Measurements from ENCODE around the gene SURF2. TPM values are rescaled to one million over a fixed set of nuclear protein-coding genes. Genes with fewer than 3 reads are reported as not detected.
A peak's percentile ranks its signal among the peaks of the same experiment; 100 is the strongest.

The SURF2 gene
- total and polyA plus RNA-seq, 9 of the 15 experiments (the other 6 are each of a cell fraction or from before 2014, with no cell fraction given): 5.5 to 82.5 (median 21.3) TPM

- TF ChIP-seq CEBPG (CRISPR knock-in tag; IDR thresholded peaks at IDR 0.05) (peak; percentile 37; the same call in 1 of the 2 replicates), CEBPG (tag; conservative IDR thresholded peaks at IDR 0.05 in 1 of 2, IDR thresholded peaks at IDR 0.05 in 1 of 2) (no peak), ELF2 (CRISPR knock-in tag; IDR thresholded peaks at IDR 0.05) (no peak), ZBTB49 (CRISPR knock-in tag; IDR thresholded peaks at IDR 0.05; ENCODE audit: borderline replicate concordance) (no peak), ZBTB8A (IDR thresholded peaks at IDR 0.05; ENCODE audit: partially characterized antibody) (no peak), ATF4 (CRISPR knock-in tag; IDR thresholded peaks at IDR 0.05) (0 out of 2 replicates have a peak, but pooled peaks have one; percentile 28), TBL1XR1 (IDR thresholded peaks at IDR 0.05; ENCODE audit: low read length in 2 of 2) (no peak), ELF4 (CRISPR knock-in tag; IDR thresholded peaks at IDR 0.05) (0 out of 2 replicates have a peak, but pooled peaks have one; percentile 63), ZNF3 (CRISPR knock-in tag; IDR thresholded peaks at IDR 0.05) (no peak), DNMT1 (IDR thresholded peaks at IDR 0.05) (no peak), POU5F1 (IDR thresholded peaks at IDR 0.05; ENCODE audit: borderline replicate concordance, low read depth, low read length, partially characterized antibody) (no peak), NFIX (CRISPR knock-in tag; IDR thresholded peaks at IDR 0.05; ENCODE audit: low read depth) (no peak), ZNF121 (CRISPR knock-in tag; conservative IDR thresholded peaks at IDR 0.05) (no peak), ZNF444 (CRISPR knock-in tag; IDR thresholded peaks at IDR 0.05) (0 out of 2 replicates have a peak, but pooled peaks have one; percentile 27), NFYB (IDR thresholded peaks at IDR 0.05; ENCODE audit: extremely low read depth, insufficient read length) (no peak), ZNF354B (CRISPR knock-in tag; IDR thresholded peaks at IDR 0.05) (no peak), ZNF655 (CRISPR knock-in tag; IDR thresholded peaks at IDR 0.05) (no peak), HMGXB4 (CRISPR knock-in tag; IDR thresholded peaks at IDR 0.05) (no peak), PRPF4 (IDR thresholded peaks at IDR 0.05; ENCODE audit: insufficient read depth, low read depth, low read length, poor library complexity, severe bottlenecking) (peak; percentile 4), ILF3 (IDR thresholded peaks at IDR 0.05; ENCODE audit: borderline replicate concordance) (peak; percentile 51; the same call in 1 of the 2 replicates)
Measured at GRCh38 chr9:133348718-133349573, 7.4 kb upstream of the SURF2 start (continued).
